Measurements from ENCODE around the gene PTBP1. TPM values are rescaled to one million over a fixed set of nuclear protein-coding genes. Genes with fewer than 3 reads are reported as not detected.
"Not testable (repeated sequence)": the region's sequence is repeated elsewhere in the genome, so short reads cannot be mapped to it uniquely, and the experiment has no call there.

Gene PTBP1
- polyA plus RNA-seq, 3 donors = 62.4 to 117 (median 81.6) TPM

GRCh38 chr19:816500-816857, 19.2 kb downstream of the PTBP1 start:
- H3K27ac Mint-ChIP-seq = peak overlapping the region in 1 of 7 donors; percentile 0
- TF ChIP-seq CTCF (IDR thresholded peaks at IDR 0.05) = no peak
- intact Hi-C loops (cut with micrococcal nuclease) = loop anchor here in 1 of 2 donors (5.0 kb wide), 1 partner anchor 36 kb away; the partner anchor contains the start of gene ELANE
- DNase-seq = no peak
- H3K36me3 Mint-ChIP-seq = peaks cover 2 to 20% of the 10 kb centered on the region in 2 donors
- no peaks in the 10 kb centered on the region for H3K27me3 ChIP-seq (ENCODE audit: control insufficient read depth in 2 of 2, insufficient read depth in 2 of 2, low read length in 2 of 2)
- no peaks in the 10 kb centered on the region for H3K4me1 ChIP-seq (ENCODE audit: control insufficient read depth in 1 of 2, insufficient read depth in 2 of 2, low read length in 2 of 2)
- H3K4me3 ChIP-seq (replicated peaks in 1 of 3; ENCODE audit: low read depth in 2 of 3, low read length in 3 of 3) = no peak overlapping the region
- H3K9ac ChIP-seq (ENCODE audit: insufficient read depth, low read length, poor library complexity, severe bottlenecking) = no peak overlapping the region
- H3K27ac ChIP-seq (ENCODE audit: low read depth in 1 of 2, low read length in 2 of 2) = no peak overlapping the region
- peaks cover 0 to 1% (median 1%) of the 10 kb centered on the region in 3 donors for H3K27me3 Mint-ChIP-seq (ENCODE audit: low read depth in 3 of 3)
- no peaks in the 10 kb centered on the region for H3K9me3 ChIP-seq (replicated peaks in 1 of 2; ENCODE audit: control insufficient read depth in 1 of 2, insufficient read depth in 1 of 2, low read length in 2 of 2)
- H3K79me2 ChIP-seq (ENCODE audit: insufficient read depth, low read length) = peaks cover 16% of the 10 kb centered on the region
- H3K4me3 Mint-ChIP-seq = no peak overlapping the region
- H3K36me3 ChIP-seq (replicated peaks in 1 of 2; ENCODE audit: control insufficient read depth in 1 of 2, insufficient read depth in 2 of 2, low read length in 2 of 2) = peaks cover 6 to 8% of the 10 kb centered on the region in 2 donors
- no peak overlapping the region for H2AFZ ChIP-seq (ENCODE audit: insufficient read depth, low read depth, low read length, poor library complexity, severe bottlenecking)
- peaks cover 0 to 11% (median 0%) of the 10 kb centered on the region in 7 donors for H3K9me3 Mint-ChIP-seq
- 97% methylated on average over 2 of the region's 2 CpGs for WGBS (ENCODE audit: insufficient coverage)
- H4K20me1 ChIP-seq (ENCODE audit: insufficient read depth, low read length) = peaks cover 15% of the 10 kb centered on the region
- no peak overlapping the region for H3K4me2 ChIP-seq (replicated peaks; ENCODE audit: extremely low read depth, low read length, poor library complexity, severe bottlenecking)
- H3K4me1 Mint-ChIP-seq = peaks cover 1% of the 10 kb centered on the region

GRCh38 chr19:820212-820611, 23.0 kb downstream of the PTBP1 start:
- not testable (repeated sequence) for DNase-seq
- 90% methylated on average over 2 of the region's 5 CpGs for WGBS (ENCODE audit: insufficient coverage)

More at GRCh38 chr19:820212-820611, 23.0 kb downstream of the PTBP1 start:
- H3K4me3 ChIP-seq (replicated peaks in 1 of 3; ENCODE audit: low read depth in 2 of 3, low read length in 3 of 3); H3K9me3 Mint-ChIP-seq; H3K27ac ChIP-seq (ENCODE audit: low read depth in 1 of 2, low read length in 2 of 2); intact Hi-C loops (cut with micrococcal nuclease); H3K27me3 ChIP-seq (ENCODE audit: control insufficient read depth in 2 of 2, insufficient read depth in 2 of 2, low read length in 2 of 2); H3K36me3 ChIP-seq (replicated peaks in 1 of 2; ENCODE audit: control insufficient read depth in 1 of 2, insufficient read depth in 2 of 2, low read length in 2 of 2); H3K9ac ChIP-seq (ENCODE audit: insufficient read depth, low read length, poor library complexity, severe bottlenecking); H3K36me3 Mint-ChIP-seq; H3K4me2 ChIP-seq (replicated peaks; ENCODE audit: extremely low read depth, low read length, poor library complexity, severe bottlenecking); H2AFZ ChIP-seq (ENCODE audit: insufficient read depth, low read depth, low read length, poor library complexity, severe bottlenecking); H3K27me3 Mint-ChIP-seq (ENCODE audit: low read depth in 3 of 3); H3K4me3 Mint-ChIP-seq; H3K27ac Mint-ChIP-seq; H3K9me3 ChIP-seq (replicated peaks in 1 of 2; ENCODE audit: control insufficient read depth in 1 of 2, insufficient read depth in 1 of 2, low read length in 2 of 2); H4K20me1 ChIP-seq (ENCODE audit: insufficient read depth, low read length): not testable (repeated sequence)
- Histone ChIP-seq H3K4me1 (ENCODE audit: control insufficient read depth in 1 of 2, insufficient read depth in 2 of 2, low read length in 2 of 2) (peaks cover 26 to 29% of the 10 kb centered on the region in 2 donors), H3K79me2 (ENCODE audit: insufficient read depth, low read length) (peaks cover 48% of the 10 kb centered on the region)
- peaks cover 25% of the 10 kb centered on the region for H3K4me1 Mint-ChIP-seq
